CD4-positive, alpha-beta memory T cell (primary cell): ENCODE measurements around the gene KIFC3. TPM values are rescaled to one million over a fixed set of nuclear protein-coding genes. Genes with fewer than 3 reads are reported as not detected.
"Not testable (repeated sequence)": the region's sequence is repeated elsewhere in the genome, so short reads cannot be mapped to it uniquely, and the experiment has no call there.

Experiments
- CTCF ChIA-PET: fragments of 350-600 bp; sonication (Branson Sonifier 250); formaldehyde crosslinking; loops from one replicate; lab custom pipeline; 2021; ENCODE audit warnings: inconsistent platforms; ENCODE audit not compliant: partially characterized antibody; lab: Charles Lee
- POLR2A ChIA-PET: fragments of 350-600 bp; sonication (Branson Sonifier 250); formaldehyde crosslinking; loops from one replicate; lab custom pipeline; 2021; ENCODE audit not compliant: partially characterized antibody; lab: Charles Lee
- DNase-seq, 5 donors: peaks; one replicate each; pipeline versions ENCODE4 v3.0.0 to v3.0.0-alpha.2; 2020 to 2022; ENCODE audit warnings: mixed read lengths in 1 of 5
- H3K27ac ChIP-seq: one replicate; pipeline ENCODE4 v1.7.0; 2013; ENCODE audit warnings: low read depth, low read length
- H3K27me3 ChIP-seq: 2 replicates; pipeline ENCODE4 v1.7.0; 2013; ENCODE audit warnings: mild to moderate bottlenecking, low read length, moderate library complexity; ENCODE audit not compliant: insufficient read depth
- H3K36me3 ChIP-seq: 2 replicates; pipeline ENCODE4 v1.7.0; 2013; ENCODE audit warnings: mild to moderate bottlenecking, low read length, moderate library complexity; ENCODE audit not compliant: insufficient read depth
- H3K4me1 ChIP-seq: 2 replicates; pipeline ENCODE4 v1.7.0; 2013; ENCODE audit warnings: mild to moderate bottlenecking, low read length, moderate library complexity; ENCODE audit not compliant: insufficient read depth
- H3K4me3 ChIP-seq, 2 donors: one replicate each; pipeline ENCODE4 v1.7.0; 2013; ENCODE audit warnings: low read length in 2 of 2, mild to moderate bottlenecking in 1 of 2
- H3K9me3 ChIP-seq, 2 donors: one replicate each; pipeline ENCODE4 v1.7.0; 2013; ENCODE audit warnings: low read length in 2 of 2, control low read depth in 1 of 2; ENCODE audit not compliant: control insufficient read depth in 1 of 2
- H3K27ac Mint-ChIP-seq, 7 donors: one replicate each; pipeline ENCODE4 v1.8.0; 2020 to 2021; ENCODE audit warnings: mixed read lengths in 7 of 7, mild to moderate bottlenecking in 6 of 7, inconsistent platforms in 3 of 7, moderate library complexity in 3 of 7
- H3K27me3 Mint-ChIP-seq, 2 donors: one replicate each; pipeline ENCODE4 v1.8.0; 2020 to 2021; ENCODE audit warnings: mixed read lengths in 2 of 2
- H3K36me3 Mint-ChIP-seq, 2 donors: one replicate each; pipeline ENCODE4 v1.8.0; 2020 to 2021; ENCODE audit warnings: mixed read lengths in 2 of 2, inconsistent platforms in 1 of 2, mild to moderate bottlenecking in 1 of 2
- H3K4me1 Mint-ChIP-seq, 4 donors: one replicate each; pipeline ENCODE4 v1.8.0; 2020 to 2021; ENCODE audit warnings: mixed read lengths in 4 of 4, mild to moderate bottlenecking in 1 of 4
- H3K4me3 Mint-ChIP-seq, 8 donors: one replicate each; pipeline ENCODE4 v1.8.0; 2020 to 2021; ENCODE audit warnings: mixed read lengths in 8 of 8, mild to moderate bottlenecking in 7 of 8, moderate library complexity in 6 of 8, inconsistent platforms in 3 of 8
- H3K9me3 Mint-ChIP-seq, 8 donors: one replicate each; pipeline ENCODE4 v1.8.0; 2020 to 2021; ENCODE audit warnings: mixed read lengths in 8 of 8, mild to moderate bottlenecking in 5 of 8, inconsistent platforms in 3 of 8, moderate library complexity in 1 of 8
- intact Hi-C: fragments of 100-400 bp; cut with micrococcal nuclease; formaldehyde crosslinking; loops from one replicate; pipeline ENCODE4 v1.15.1; 2023
- microRNA-seq: library from miRNA; unstranded; fragments of <30 nt; microRNA quantifications from one replicate; pipeline ENCODE4 v1.2.0, GENCODE V29; 2021; ENCODE audit warnings: borderline replicate concordance, borderline number of aligned reads, borderline microRNAs expressed, mixed read lengths
- polyA plus RNA-seq, 2 donors: library from polyadenylated mRNA; unstranded; fragments of 300-500 nt; fragmentation: Illumina TruSeq; gene quantifications; one replicate each; pipeline ENCODE4 v1.2.3, GENCODE V29; 2021
- total RNA-seq, 2 experiments: library from RNA; stranded (reverse); gene quantifications; one replicate each; pipeline ENCODE4 v1.2.3, GENCODE V29; 2021

The KIFC3 gene
- total and polyA plus RNA-seq, 4 experiments from 2014 or later: 1.6 to 1.9 TPM; not detected in 2

DNA sequence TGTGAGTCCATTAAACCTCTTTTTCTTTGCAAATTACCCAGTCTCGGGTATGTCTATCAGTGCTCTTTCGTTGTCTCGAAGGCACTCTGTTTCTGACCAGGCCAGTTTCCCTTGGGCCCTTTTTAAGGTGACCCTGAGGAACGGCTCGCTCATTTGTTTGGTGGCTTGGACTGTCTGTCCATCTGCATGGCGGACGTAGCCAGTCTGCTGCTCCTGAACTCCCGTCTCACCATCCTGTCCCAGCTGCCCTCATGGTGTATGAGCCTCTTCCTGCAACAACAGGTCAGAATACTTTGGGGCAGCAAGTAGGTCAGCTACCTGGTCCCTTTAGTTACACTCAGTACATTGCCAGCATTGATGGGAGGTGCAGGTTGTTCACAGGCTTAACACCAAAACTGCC is 88.7 kb downstream of the KIFC3 start:
- Histone ChIP-seq H3K27ac (no peak overlapping the region), H3K4me3 (no peak overlapping the region), H3K36me3 (no peaks in the 10 kb centered on the region), H3K9me3 (no peaks in the 10 kb centered on the region), H3K27me3 (no peaks in the 10 kb centered on the region), H3K4me1 (no peaks in the 10 kb centered on the region)
- H3K27me3 Mint-ChIP-seq: peaks cover 5 to 6% of the 10 kb centered on the region in 2 donors
- intact Hi-C loops: no loop called here
- ChIA-PET CTCF (no interaction called here), POLR2A (no interaction called here)
- H3K9me3 Mint-ChIP-seq: no peaks in the 10 kb centered on the region
- H3K4me1 Mint-ChIP-seq: no peaks in the 10 kb centered on the region
- no peaks in the 10 kb centered on the region for H3K36me3 Mint-ChIP-seq
- no peak overlapping the region for H3K27ac Mint-ChIP-seq
- DNase-seq: no peak
- H3K4me3 Mint-ChIP-seq: no peak overlapping the region

DNA sequence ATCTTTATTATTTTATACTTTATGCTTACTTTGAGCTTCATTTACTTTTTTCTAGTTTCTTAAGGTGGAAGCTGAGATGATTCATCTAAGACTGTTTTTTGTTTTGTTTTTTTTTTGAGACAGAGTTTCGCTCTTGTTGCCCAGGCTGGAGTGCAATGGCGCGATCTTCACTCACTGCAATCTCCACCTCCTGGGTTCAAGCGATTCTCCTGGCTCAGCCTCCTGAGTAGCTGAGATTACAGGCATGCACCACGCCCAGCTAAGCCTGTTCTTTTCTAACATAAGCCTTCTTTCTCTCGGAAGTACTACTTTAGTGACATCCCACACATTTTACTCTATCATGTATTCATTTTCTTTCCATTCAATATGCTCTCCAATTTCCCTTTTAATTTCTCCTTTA is 89.7 kb downstream of the KIFC3 start:
- H3K27ac Mint-ChIP-seq, H3K4me1 Mint-ChIP-seq, H3K9me3 ChIP-seq, DNase-seq, CTCF ChIA-PET, intact Hi-C loops, H3K4me3 Mint-ChIP-seq, H3K27ac ChIP-seq, H3K27me3 ChIP-seq, H3K36me3 ChIP-seq, H3K4me3 ChIP-seq, H3K9me3 Mint-ChIP-seq, POLR2A ChIA-PET, H3K36me3 Mint-ChIP-seq, H3K4me1 ChIP-seq: not testable (repeated sequence)
- peaks cover 4 to 12% of the 10 kb centered on the region in 2 donors for H3K27me3 Mint-ChIP-seq

DNA sequence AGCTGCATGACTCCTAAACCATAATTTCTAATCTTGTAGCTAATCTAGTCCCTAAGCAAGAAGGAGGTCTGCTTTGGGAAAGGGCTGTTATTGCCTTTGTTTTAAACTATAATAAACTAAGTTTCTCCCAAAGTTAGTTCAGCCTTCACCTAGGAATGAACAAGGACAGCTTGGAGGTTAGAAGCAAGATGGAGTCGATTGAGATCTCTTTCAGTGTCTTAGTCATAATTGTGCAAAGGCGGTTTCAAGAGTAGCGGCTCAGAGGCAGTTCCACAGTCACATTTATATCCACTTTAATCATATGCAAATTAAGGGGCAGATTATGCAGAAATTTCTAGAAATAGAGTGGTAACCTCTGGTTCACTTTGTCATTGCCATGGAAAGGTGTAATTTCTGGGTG is 90.3 kb downstream of the KIFC3 start:
- H3K4me1 Mint-ChIP-seq: no peaks in the 10 kb centered on the region
- no peaks in the 10 kb centered on the region for H3K36me3 ChIP-seq
- no peaks in the 10 kb centered on the region for H3K36me3 Mint-ChIP-seq
- H3K4me3 ChIP-seq: no peak overlapping the region
- H3K27ac ChIP-seq: no peak overlapping the region
- no peak overlapping the region for H3K27ac Mint-ChIP-seq
- H3K4me3 Mint-ChIP-seq: no peak overlapping the region
- intact Hi-C loops: no loop called here
- H3K27me3 ChIP-seq: no peaks in the 10 kb centered on the region
- H3K9me3 Mint-ChIP-seq: no peaks in the 10 kb centered on the region
- POLR2A ChIA-PET: no interaction called here
- no peaks in the 10 kb centered on the region for H3K4me1 ChIP-seq
- DNase-seq: no peak
- no peaks in the 10 kb centered on the region for H3K9me3 ChIP-seq
- peaks cover 4 to 12% of the 10 kb centered on the region in 2 donors for H3K27me3 Mint-ChIP-seq
- CTCF ChIA-PET: no interaction called here

DNA sequence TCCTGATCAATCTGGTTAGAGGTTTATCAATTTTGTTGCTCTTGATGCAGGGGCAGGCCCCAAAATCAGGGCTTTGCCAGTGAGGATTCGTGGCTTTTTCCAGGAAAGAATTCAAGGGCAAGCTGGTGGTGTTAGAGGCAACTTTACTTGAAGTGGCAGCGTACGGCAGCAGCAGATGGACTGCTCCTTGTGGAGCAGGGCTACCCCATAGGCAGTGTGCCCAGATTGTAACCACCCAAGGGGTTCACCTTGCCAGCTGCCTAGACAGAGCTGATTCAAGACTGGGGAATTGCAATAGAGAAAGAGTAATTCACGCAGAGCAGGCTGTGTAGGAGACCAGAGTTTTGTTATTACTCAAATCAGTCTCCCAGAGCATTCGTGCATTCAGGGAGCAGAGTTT is 90.9 kb downstream of the KIFC3 start:
- Histone ChIP-seq H3K27me3 (no peaks in the 10 kb centered on the region), H3K9me3 (no peaks in the 10 kb centered on the region), H3K4me3 (no peak overlapping the region), H3K27ac (no peak overlapping the region), H3K36me3 (no peaks in the 10 kb centered on the region), H3K4me1 (no peaks in the 10 kb centered on the region)
- POLR2A ChIA-PET: interaction anchor here (1.2 kb wide), 1 partner anchor 24 kb away, joined by 4 read pairs; the partner anchor contains the start of gene KATNB1
- intact Hi-C loops: no loop called here
- CTCF ChIA-PET: no interaction called here
- peaks cover 0 to 14% of the 10 kb centered on the region in 2 donors for H3K27me3 Mint-ChIP-seq
- H3K9me3 Mint-ChIP-seq: peaks cover 0 to 3% (median 0%) of the 10 kb centered on the region in 8 donors
- H3K27ac Mint-ChIP-seq: peak overlapping the region in 1 of 7 donors; percentile 46
- H3K4me1 Mint-ChIP-seq: no peaks in the 10 kb centered on the region
- H3K36me3 Mint-ChIP-seq: no peaks in the 10 kb centered on the region
- no peak for DNase-seq
- H3K4me3 Mint-ChIP-seq: no peak overlapping the region

DNA sequence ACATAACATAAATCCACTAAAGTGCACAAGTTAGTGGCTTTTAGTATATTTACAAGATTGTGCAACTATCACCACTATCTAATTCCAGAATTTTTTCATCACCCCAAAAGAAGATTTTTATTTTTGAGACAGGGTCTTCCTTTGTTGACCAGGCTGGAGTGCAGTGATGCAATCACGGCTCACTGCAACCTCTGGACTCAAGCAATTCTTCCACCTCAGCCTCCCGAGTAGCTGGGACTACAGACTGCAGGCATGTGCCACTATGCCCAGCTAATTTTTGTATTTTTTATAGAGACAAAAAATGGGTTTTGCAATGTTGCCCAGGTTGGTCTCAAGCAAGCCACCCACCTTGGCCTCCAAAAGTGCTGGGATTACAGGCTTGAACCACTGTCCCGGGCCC is 92.6 kb downstream of the KIFC3 start:
- no peak for DNase-seq
- Mint-ChIP-seq H3K36me3 (no peaks in the 10 kb centered on the region), H3K4me1 (no peaks in the 10 kb centered on the region), H3K9me3 (peaks cover 0 to 3% (median 0%) of the 10 kb centered on the region in 8 donors), H3K27me3 (peaks cover 0 to 12% of the 10 kb centered on the region in 2 donors), H3K4me3 (no peak overlapping the region), H3K27ac (no peak overlapping the region)
- H3K9me3 ChIP-seq: no peaks in the 10 kb centered on the region
- H3K4me1 ChIP-seq: no peaks in the 10 kb centered on the region
- POLR2A ChIA-PET: no interaction called here
- CTCF ChIA-PET: interaction anchor here (1.0 kb wide), 1 partner anchor 46 kb away, joined by 3 read pairs; no protein-coding TSS in a partner anchor
- intact Hi-C loops: no loop called here
- no peaks in the 10 kb centered on the region for H3K27me3 ChIP-seq
- H3K4me3 ChIP-seq: no peak overlapping the region
- no peaks in the 10 kb centered on the region for H3K36me3 ChIP-seq
- H3K27ac ChIP-seq: no peak overlapping the region

Small RNAs within 50 kb of the gene (microRNA-seq; reads per million reads assigned to microRNA genes)
- gene MIR6772: not detected

Other genes starting within 250 kb of the KIFC3 start
- gene ADGRG1, start 173.9 kb downstream of the KIFC3 start, total RNA-seq: under 1 TPM; 0.33 to 0.41 TPM
- under 1 TPM in 1 of 2 donors, not detected in 1; 0.53 TPM for gene ADGRG1, start 173.9 kb downstream of the KIFC3 start, polyA plus RNA-seq
- gene ADGRG3, start 134.2 kb downstream of the KIFC3 start, total RNA-seq: not detected
- not detected for gene ADGRG3, start 134.2 kb downstream of the KIFC3 start, polyA plus RNA-seq
- gene DRC7, start 107.7 kb downstream of the KIFC3 start, total RNA-seq: not detected
- gene DRC7, start 107.7 kb downstream of the KIFC3 start, polyA plus RNA-seq: not detected
- 10 to 100 TPM; 25.1 to 25.9 TPM for gene KATNB1, start 66.7 kb downstream of the KIFC3 start, total RNA-seq
- 10 to 100 TPM; 23.6 to 26.1 TPM for gene KATNB1, start 66.7 kb downstream of the KIFC3 start, polyA plus RNA-seq
- not detected for gene CNGB1, start 168.6 kb upstream of the KIFC3 start, total RNA-seq
- not detected for gene CNGB1, start 168.6 kb upstream of the KIFC3 start, polyA plus RNA-seq
- gene ZNF319, start 198.2 kb upstream of the KIFC3 start, total RNA-seq: 10 to 100 TPM; 19.7 to 20.5 TPM
- gene ZNF319, start 198.2 kb upstream of the KIFC3 start, polyA plus RNA-seq: 10 to 100 TPM in 1 of 2 donors, 1 to 10 TPM in 1; 2.3 to 16.5 TPM
- gene USB1, start 198.9 kb upstream of the KIFC3 start, total RNA-seq: 10 to 100 TPM; 36.4 to 39.5 TPM
- 10 to 100 TPM; 35.3 to 45.2 TPM for gene USB1, start 198.9 kb upstream of the KIFC3 start, polyA plus RNA-seq
- 1 to 10 TPM; 1.6 to 1.8 TPM for gene MMP15, start 223.3 kb upstream of the KIFC3 start, total RNA-seq
- gene MMP15, start 223.3 kb upstream of the KIFC3 start, polyA plus RNA-seq: under 1 TPM in 1 of 2 donors, not detected in 1; 0.21 TPM